Esophagus mucosa (tissue), 1 donor: ENCODE data around the gene TEAD1. TPM values are rescaled to one million over a fixed set of nuclear protein-coding genes. Genes with fewer than 3 reads are reported as not detected.
"Not testable (repeated sequence)": the region's sequence is repeated elsewhere in the genome, so short reads cannot be mapped to it uniquely, and the experiment has no call there.

Experiments used
- ATAC-seq: fragments of 200-7000 bp; cut with Tn5 transposase; one replicate; pipeline ENCODE4 v1.9.1; 2020
- total RNA-seq: library from RNA; stranded (reverse); gene quantifications from one replicate; pipeline ENCODE4 v1.2.4, GENCODE V29; 2023
- donor health status: DM: yes; HTN: yes; CAD: no.

Gene TEAD1
- total RNA-seq, 1 donor from 2014 or later, result 35.3 TPM

GRCh38 chr11:12743834-12744449, 69.7 kb downstream of the TEAD1 start:
- no peak for ATAC-seq

- no peak for ATAC-seq
Measured at GRCh38 chr11:12744826-12745502, 70.7 kb downstream of the TEAD1 start.

- ATAC-seq, result no peak
Measured at GRCh38 chr11:12745787-12746186, 71.6 kb downstream of the TEAD1 start.

- peak; percentile 20 for ATAC-seq
Measured at GRCh38 chr11:12746593-12747097, 72.4 kb downstream of the TEAD1 start.

- ATAC-seq, result no peak
Measured at GRCh38 chr11:12748561-12748960, 74.3 kb downstream of the TEAD1 start.

GRCh38 chr11:12749442-12749841, 75.2 kb downstream of the TEAD1 start:
- ATAC-seq, result no peak

GRCh38 chr11:12750181-12750580, 76.0 kb downstream of the TEAD1 start:
- ATAC-seq, result peak; percentile 50

- ATAC-seq, result no peak
Measured at GRCh38 chr11:12752868-12753524, 78.8 kb downstream of the TEAD1 start.

- no peak for ATAC-seq
Measured at GRCh38 chr11:12754021-12754420, 79.8 kb downstream of the TEAD1 start.

- peak; percentile 57 for ATAC-seq
Measured at GRCh38 chr11:12754582-12755234, 80.5 kb downstream of the TEAD1 start.

GRCh38 chr11:12755510-12756453, 81.6 kb downstream of the TEAD1 start:
- ATAC-seq, result no peak

- ATAC-seq, result no peak
Measured at GRCh38 chr11:12756454-12756806, 82.2 kb downstream of the TEAD1 start.

- no peak for ATAC-seq
Measured at GRCh38 chr11:12756867-12757266, 82.6 kb downstream of the TEAD1 start.

- no peak for ATAC-seq
Measured at GRCh38 chr11:12757416-12757815, 83.2 kb downstream of the TEAD1 start.

- ATAC-seq, result not testable (repeated sequence)
Measured at GRCh38 chr11:12758117-12758516, 83.9 kb downstream of the TEAD1 start.

GRCh38 chr11:12761029-12761428, 86.8 kb downstream of the TEAD1 start:
- peak; percentile 59 for ATAC-seq

- ATAC-seq, result no peak
Measured at GRCh38 chr11:12762278-12762677, 88.1 kb downstream of the TEAD1 start.

GRCh38 chr11:12762696-12763324, 88.6 kb downstream of the TEAD1 start:
- ATAC-seq, result no peak

- no peak for ATAC-seq
Measured at GRCh38 chr11:12764187-12764914, 90.1 kb downstream of the TEAD1 start.

GRCh38 chr11:12765428-12765827, 91.2 kb downstream of the TEAD1 start:
- no peak for ATAC-seq

- ATAC-seq, result no peak
Measured at GRCh38 chr11:12767027-12767426, 92.8 kb downstream of the TEAD1 start.
